ENCODE data around the gene RHAG. TPM values are rescaled to one million over a fixed set of nuclear protein-coding genes. Genes with fewer than 3 reads are reported as not detected.

The RHAG gene
- total RNA-seq, 1 experiment from 2014 or later, result 0.23 TPM

DNA sequence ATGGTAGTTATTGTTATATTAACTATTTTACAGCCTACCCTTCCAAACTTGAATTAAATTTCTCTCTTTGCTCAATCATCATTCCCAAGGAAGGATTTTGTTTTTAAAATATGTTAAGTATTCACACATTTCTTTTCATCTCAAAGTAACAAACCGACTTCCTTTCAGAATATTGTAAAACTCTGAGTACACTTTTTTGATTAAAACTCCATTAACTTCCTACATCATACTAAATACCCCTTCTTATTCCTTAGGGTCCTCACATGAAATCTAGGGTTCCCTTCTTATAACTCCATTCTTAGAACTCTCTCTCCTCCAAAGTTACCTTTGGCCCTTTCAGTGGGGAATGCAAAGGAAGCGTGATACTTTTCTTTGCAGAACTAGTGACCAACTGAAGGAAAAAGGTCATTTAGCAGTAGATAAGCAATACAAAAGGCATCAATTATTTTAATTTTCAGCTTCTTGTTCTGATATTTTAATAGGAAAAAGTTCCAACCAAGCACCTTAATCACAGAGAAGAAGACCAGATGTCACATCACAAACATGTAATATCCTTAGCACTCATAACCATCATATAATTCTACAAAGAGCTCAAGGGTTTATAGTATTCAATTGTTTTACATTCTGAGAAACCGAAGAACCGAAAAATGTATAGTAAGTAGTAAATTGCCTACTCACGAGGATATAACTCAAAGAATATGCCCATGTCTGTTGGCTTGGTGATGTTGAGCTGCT lies 494 bp downstream of the RHAG start:
- intact Hi-C loops (cut with micrococcal nuclease; ENCODE audit: unreplicated experiment), result no loop called here
- H3K27me3 ChIP-seq (ENCODE audit: control insufficient read depth, insufficient read depth, low read length), result 0 out of 2 replicates have a peak, but pooled peaks cover 2% of the 10 kb centered on the region
- DNase-seq (ENCODE audit: low read depth, low spot score), result no peak
- no peak for ATAC-seq
- no peak overlapping the region for H3K4me3 ChIP-seq (ENCODE audit: low read depth in 2 of 2, low read length in 2 of 2)
- in situ Hi-C loops (cut with HindIII; ENCODE audit: low pct_unique_long_range_greater_than_20kb, low sequenced_read_pairs), result loop anchor here (25.0 kb wide), 1 partner anchor 201 kb away; no protein-coding TSS in a partner anchor
- ChIA-PET CTCF (no interaction called here), POLR2A (interaction anchor here (0.6 kb wide), 1 partner anchor 34 kb away, joined by 3 read pairs; no protein-coding TSS in a partner anchor)
- H3K9me3 ChIP-seq (ENCODE audit: control insufficient read depth, insufficient read depth, low read depth, low read length), result no peaks in the 10 kb centered on the region
- no peak overlapping the region for H3K27ac ChIP-seq (ENCODE audit: low read length)
- no peaks in the 10 kb centered on the region; the same call in 1 of the 2 replicates for H3K36me3 ChIP-seq (ENCODE audit: control insufficient read depth, insufficient read depth, low read length)
- BruUV-seq (replicated peaks), result no TSS peak
- TF ChIP-seq TCF7L2 (IDR thresholded peaks at IDR 0.05; ENCODE audit: low read depth, low read length), result no peak
- no peaks in the 10 kb centered on the region for H3K4me1 ChIP-seq (ENCODE audit: control insufficient read depth, insufficient read depth, low read length)

DNA sequence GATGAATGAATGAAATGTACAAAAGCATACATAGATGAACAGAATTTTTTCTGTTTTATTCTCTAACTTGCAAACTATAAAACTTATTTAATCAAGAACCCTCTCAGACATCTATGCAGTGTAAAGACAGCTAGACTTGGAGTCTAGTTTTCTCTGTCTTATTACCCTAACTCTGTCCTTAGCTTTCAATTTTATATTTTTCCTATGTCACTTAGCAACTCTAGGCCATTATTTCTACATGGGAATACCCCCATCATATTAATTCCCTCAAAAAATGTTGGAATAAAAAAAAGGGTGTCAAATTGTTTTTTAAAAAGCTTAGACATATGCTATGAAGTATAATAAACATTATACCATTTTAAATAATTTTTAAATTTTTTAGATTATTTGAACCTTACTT lies 1.2 kb downstream of the RHAG start:
- ATAC-seq (no peak), DNase-seq (ENCODE audit: low read depth, low spot score) (no peak)
- intact Hi-C loops (cut with micrococcal nuclease; ENCODE audit: unreplicated experiment) (no loop called here), in situ Hi-C loops (cut with HindIII; ENCODE audit: low pct_unique_long_range_greater_than_20kb, low sequenced_read_pairs) (loop anchor here (25.0 kb wide), 1 partner anchor 202 kb away; no protein-coding TSS in a partner anchor)
- BruUV-seq (replicated peaks), result no TSS peak
- TF ChIP-seq SIN3A (IDR thresholded peaks at IDR 0.05; ENCODE audit: borderline replicate concordance, insufficient read depth, low read depth, low read length), result no peak
- no peak for TF ChIP-seq POLR2AphosphoS5 (IDR thresholded peaks at IDR 0.05; ENCODE audit: low read depth, low read length)
- no peak for TF ChIP-seq REST (IDR thresholded peaks at IDR 0.05; ENCODE audit: insufficient read depth in 1 of 2, low read depth in 2 of 2, low read length in 1 of 2)
- TF ChIP-seq, protein P1, sequence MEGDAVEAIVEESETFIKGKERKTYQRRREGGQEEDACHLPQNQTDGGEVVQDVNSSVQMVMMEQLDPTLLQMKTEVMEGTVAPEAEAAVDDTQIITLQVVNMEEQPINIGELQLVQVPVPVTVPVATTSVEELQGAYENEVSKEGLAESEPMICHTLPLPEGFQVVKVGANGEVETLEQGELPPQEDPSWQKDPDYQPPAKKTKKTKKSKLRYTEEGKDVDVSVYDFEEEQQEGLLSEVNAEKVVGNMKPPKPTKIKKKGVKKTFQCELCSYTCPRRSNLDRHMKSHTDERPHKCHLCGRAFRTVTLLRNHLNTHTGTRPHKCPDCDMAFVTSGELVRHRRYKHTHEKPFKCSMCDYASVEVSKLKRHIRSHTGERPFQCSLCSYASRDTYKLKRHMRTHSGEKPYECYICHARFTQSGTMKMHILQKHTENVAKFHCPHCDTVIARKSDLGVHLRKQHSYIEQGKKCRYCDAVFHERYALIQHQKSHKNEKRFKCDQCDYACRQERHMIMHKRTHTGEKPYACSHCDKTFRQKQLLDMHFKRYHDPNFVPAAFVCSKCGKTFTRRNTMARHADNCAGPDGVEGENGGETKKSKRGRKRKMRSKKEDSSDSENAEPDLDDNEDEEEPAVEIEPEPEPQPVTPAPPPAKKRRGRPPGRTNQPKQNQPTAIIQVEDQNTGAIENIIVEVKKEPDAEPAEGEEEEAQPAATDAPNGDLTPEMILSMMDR (IDR thresholded peaks at IDR 0.05), result no peak
- no peak for TF ChIP-seq TCF7L2 (IDR thresholded peaks at IDR 0.05; ENCODE audit: low read depth, low read length)
- CTCF ChIA-PET, result no interaction called here
- H3K27ac ChIP-seq (ENCODE audit: low read length), result no peak overlapping the region
- H3K27me3 ChIP-seq (ENCODE audit: control insufficient read depth, insufficient read depth, low read length), result 0 out of 2 replicates have a peak, but pooled peaks cover 2% of the 10 kb centered on the region
- no peak overlapping the region for H3K4me3 ChIP-seq (ENCODE audit: low read depth in 2 of 2, low read length in 2 of 2)
- POLR2A ChIA-PET, result no interaction called here
- no peaks in the 10 kb centered on the region for H3K9me3 ChIP-seq (ENCODE audit: control insufficient read depth, insufficient read depth, low read depth, low read length)
- H3K4me1 ChIP-seq (ENCODE audit: control insufficient read depth, insufficient read depth, low read length), result no peaks in the 10 kb centered on the region
- H3K36me3 ChIP-seq (ENCODE audit: control insufficient read depth, insufficient read depth, low read length), result no peaks in the 10 kb centered on the region; the same call in 1 of the 2 replicates

DNA sequence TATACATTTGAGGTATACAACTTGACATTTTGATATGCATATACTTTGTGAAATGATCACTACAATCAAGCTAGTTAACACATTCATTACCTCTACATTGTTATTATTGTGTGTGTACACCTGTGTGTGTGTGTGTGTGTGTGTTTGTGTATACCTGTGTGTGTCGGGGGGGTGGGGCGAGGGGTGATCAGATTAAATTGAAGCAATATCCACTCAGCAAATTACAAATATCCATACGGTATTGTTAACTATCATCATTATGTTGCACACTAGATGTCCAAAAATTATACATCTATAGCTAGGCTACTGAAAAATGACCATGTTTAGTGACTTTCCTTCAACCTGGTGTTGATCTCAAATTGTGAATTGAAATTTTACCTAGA lies 1.8 kb downstream of the RHAG start:
- Histone ChIP-seq H3K4me3 (ENCODE audit: low read depth in 2 of 2, low read length in 2 of 2) (no peak overlapping the region), H3K36me3 (ENCODE audit: control insufficient read depth, insufficient read depth, low read length) (no peaks in the 10 kb centered on the region; the same call in 1 of the 2 replicates), H3K27me3 (ENCODE audit: control insufficient read depth, insufficient read depth, low read length) (0 out of 2 replicates have a peak, but pooled peaks cover 2% of the 10 kb centered on the region), H3K4me1 (ENCODE audit: control insufficient read depth, insufficient read depth, low read length) (no peaks in the 10 kb centered on the region), H3K27ac (ENCODE audit: low read length) (no peak overlapping the region), H3K9me3 (ENCODE audit: control insufficient read depth, insufficient read depth, low read depth, low read length) (no peaks in the 10 kb centered on the region)
- no TSS peak for BruUV-seq (replicated peaks)
- ATAC-seq (no peak), DNase-seq (ENCODE audit: low read depth, low spot score) (no peak)
- ChIA-PET CTCF (no interaction called here), POLR2A (no interaction called here)
- TF ChIP-seq SIN3A (IDR thresholded peaks at IDR 0.05; ENCODE audit: borderline replicate concordance, insufficient read depth, low read depth, low read length), result no peak
- TF ChIP-seq, protein P1 (IDR thresholded peaks at IDR 0.05), result no peak
- no peak for TF ChIP-seq REST (IDR thresholded peaks at IDR 0.05; ENCODE audit: insufficient read depth in 1 of 2, low read depth in 2 of 2, low read length in 1 of 2)
- no peak for TF ChIP-seq TCF7L2 (IDR thresholded peaks at IDR 0.05; ENCODE audit: low read depth, low read length)
- no peak for TF ChIP-seq POLR2AphosphoS5 (IDR thresholded peaks at IDR 0.05; ENCODE audit: low read depth, low read length)
- intact Hi-C loops (cut with micrococcal nuclease; ENCODE audit: unreplicated experiment) (no loop called here), in situ Hi-C loops (cut with HindIII; ENCODE audit: low pct_unique_long_range_greater_than_20kb, low sequenced_read_pairs) (loop anchor here (25.0 kb wide), 1 partner anchor 202 kb away; no protein-coding TSS in a partner anchor)
